DMS53 (cell line): ENCODE measurements around the gene C14orf119.

Source experiments
- DNase-seq: peaks from one replicate; lab custom pipeline; 2025; lab: John Stamatoyannopoulos, UW

Gene C14orf119

GRCh38 chr14:23149745-23150144 is 54.4 kb downstream of the C14orf119 start:
- no peak for DNase-seq
